A673 (cell line): ENCODE results near the gene SLC4A2. TPM values are rescaled to one million over a fixed set of nuclear protein-coding genes. Genes with fewer than 3 reads are reported as not detected.

Source experiments
- BruUV-seq: library from RNA; stranded (reverse); fragments of 400-500 nt; replicated peaks from 2 replicates; lab custom pipeline; 2021; lab: Mats Ljungman, UMichigan
- CTCF ChIA-PET: fragments of 300-600 bp; sonication (Branson Sonifier 250); formaldehyde crosslinking; loops from one replicate; lab custom pipeline; 2022; ENCODE audit warnings: antibody characterized with exemption; lab: Charles Lee
- POLR2A ChIA-PET: fragments of 300-600 bp; sonication (Branson Sonifier 250); formaldehyde crosslinking; loops from one replicate; lab custom pipeline; 2022; ENCODE audit warnings: antibody characterized with exemption; ENCODE audit not compliant: low non-redundant PET; lab: Charles Lee
- DNase-seq: peaks from one replicate; pipeline ENCODE4 v3.0.0-alpha.2; 2015; ENCODE audit warnings: low spot score
- H3K27ac ChIP-seq: fragments of 200-600 bp; sonication (generic); 2 replicates; pipeline ENCODE4 v1.5.1; 2016; ENCODE audit warnings: mixed run types, low read depth, mild to moderate bottlenecking, mixed read lengths, antibody characterized with exemption, low read length; ENCODE audit not compliant: poor library complexity, severe bottlenecking
- H3K27me3 ChIP-seq: fragments of 200-600 bp; sonication (generic); replicated peaks from 2 replicates; pipeline ENCODE4 v1.6.1; 2017; ENCODE audit warnings: mixed run types, low read depth, mild to moderate bottlenecking, mixed read lengths, antibody characterized with exemption, low read length; ENCODE audit not compliant: insufficient read depth, poor library complexity
- H3K36me3 ChIP-seq: fragments of 200-600 bp; sonication (generic); 2 replicates; pipeline ENCODE4 v1.6.1; 2016; ENCODE audit warnings: mixed run types, mild to moderate bottlenecking, mixed read lengths, antibody characterized with exemption, low read length; ENCODE audit not compliant: insufficient read depth, poor library complexity, severe bottlenecking
- H3K4me1 ChIP-seq: fragments of 200-600 bp; sonication (generic); 2 replicates; pipeline ENCODE4 v1.6.1; 2017; ENCODE audit warnings: mixed run types, mild to moderate bottlenecking, mixed read lengths, antibody characterized with exemption, low read length; ENCODE audit not compliant: insufficient read depth, poor library complexity, severe bottlenecking
- H3K4me3 ChIP-seq: fragments of 200-600 bp; sonication (generic); 2 replicates; pipeline ENCODE4 v1.5.1; 2016; ENCODE audit warnings: low read depth, mixed run types, mild to moderate bottlenecking, mixed read lengths, low read length; ENCODE audit not compliant: poor library complexity, severe bottlenecking
- H3K9me3 ChIP-seq: fragments of 200-600 bp; sonication (generic); 2 replicates; pipeline ENCODE4 v1.6.1; 2016; ENCODE audit warnings: mixed run types, low read depth, mild to moderate bottlenecking, mixed read lengths, antibody characterized with exemption, low read length; ENCODE audit not compliant: poor library complexity, severe bottlenecking
- EZH2 ChIP-seq: fragments of 200-600 bp; sonication (generic); IDR thresholded peaks from 2 replicates; pipeline ENCODE4 v1.6.1; 2017; ENCODE audit warnings: borderline replicate concordance, low read depth, mild to moderate bottlenecking, mixed read lengths, antibody characterized with exemption, low read length; ENCODE audit not compliant: poor library complexity, severe bottlenecking
- intact Hi-C: fragments of 100-400 bp; cut with micrococcal nuclease; formaldehyde crosslinking; loops from one replicate; pipeline ENCODE4 v1.10.0; 2022; ENCODE audit not compliant: unreplicated experiment
- total RNA-seq: library from RNA; stranded (reverse); gene quantifications from 2 replicates; pipeline ENCODE4 v1.2.3, GENCODE V29; 2021
- TF ChIP-seq, protein P1 (sequence below): fragments of 300-800, 200-600 bp; sonication (generic); conservative IDR thresholded peaks from 2 replicates; pipeline ENCODE4 v1.5.1; 2017; ENCODE audit warnings: low read depth, mild to moderate bottlenecking, antibody characterized with exemption, low read length, moderate library complexity, mixed read lengths

The SLC4A2 gene
- total RNA-seq, 1 experiment from 2014 or later, result 222 TPM

DNA sequence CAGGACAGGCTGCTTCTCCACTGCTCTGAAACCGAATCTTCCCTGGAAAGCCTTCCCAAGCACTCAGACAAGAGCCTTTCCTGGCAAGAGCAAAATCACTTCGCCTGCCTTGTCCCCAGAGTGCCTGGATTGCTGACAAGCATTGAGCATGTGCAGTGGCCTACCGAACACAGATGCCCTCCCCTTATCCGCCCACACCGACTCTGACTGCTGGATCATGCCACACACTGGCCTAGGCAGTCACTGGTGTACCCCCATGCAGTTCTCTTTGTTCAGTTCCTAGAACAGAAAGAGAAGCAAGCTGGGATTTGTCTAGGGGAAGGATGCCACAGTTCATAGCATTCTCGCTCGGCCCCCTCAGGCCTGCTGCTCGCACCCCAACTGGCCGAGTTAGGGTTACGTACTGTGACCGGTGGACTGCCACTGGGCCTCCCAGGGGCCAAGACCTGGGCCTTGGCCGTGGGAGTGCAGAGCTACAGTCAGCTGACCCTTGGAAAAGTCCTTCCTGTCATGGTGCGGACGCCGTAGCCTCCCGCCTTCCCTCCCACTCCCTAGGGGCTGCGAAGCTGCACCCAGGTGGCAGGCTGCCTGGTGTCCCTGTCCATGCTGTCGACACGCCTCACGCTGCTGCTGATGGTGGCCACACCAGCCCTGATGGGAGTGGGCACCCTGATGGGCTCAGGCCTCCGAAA, 24.2 kb upstream of the SLC4A2 start:
- H3K27me3 ChIP-seq, result no peaks in the 10 kb centered on the region
- TF ChIP-seq, protein P1, sequence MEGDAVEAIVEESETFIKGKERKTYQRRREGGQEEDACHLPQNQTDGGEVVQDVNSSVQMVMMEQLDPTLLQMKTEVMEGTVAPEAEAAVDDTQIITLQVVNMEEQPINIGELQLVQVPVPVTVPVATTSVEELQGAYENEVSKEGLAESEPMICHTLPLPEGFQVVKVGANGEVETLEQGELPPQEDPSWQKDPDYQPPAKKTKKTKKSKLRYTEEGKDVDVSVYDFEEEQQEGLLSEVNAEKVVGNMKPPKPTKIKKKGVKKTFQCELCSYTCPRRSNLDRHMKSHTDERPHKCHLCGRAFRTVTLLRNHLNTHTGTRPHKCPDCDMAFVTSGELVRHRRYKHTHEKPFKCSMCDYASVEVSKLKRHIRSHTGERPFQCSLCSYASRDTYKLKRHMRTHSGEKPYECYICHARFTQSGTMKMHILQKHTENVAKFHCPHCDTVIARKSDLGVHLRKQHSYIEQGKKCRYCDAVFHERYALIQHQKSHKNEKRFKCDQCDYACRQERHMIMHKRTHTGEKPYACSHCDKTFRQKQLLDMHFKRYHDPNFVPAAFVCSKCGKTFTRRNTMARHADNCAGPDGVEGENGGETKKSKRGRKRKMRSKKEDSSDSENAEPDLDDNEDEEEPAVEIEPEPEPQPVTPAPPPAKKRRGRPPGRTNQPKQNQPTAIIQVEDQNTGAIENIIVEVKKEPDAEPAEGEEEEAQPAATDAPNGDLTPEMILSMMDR, result no peak
- no peak for TF ChIP-seq EZH2
- peaks cover 4% of the 10 kb centered on the region for H3K36me3 ChIP-seq
- ChIA-PET POLR2A (no interaction called here), CTCF (no interaction called here)
- H3K4me1 ChIP-seq, result peaks cover 9% of the 10 kb centered on the region
- no peaks in the 10 kb centered on the region for H3K9me3 ChIP-seq
- no peak overlapping the region for H3K4me3 ChIP-seq
- no TSS peak for BruUV-seq
- no peak for DNase-seq
- intact Hi-C loops, result no loop called here
- no peak overlapping the region for H3K27ac ChIP-seq

DNA sequence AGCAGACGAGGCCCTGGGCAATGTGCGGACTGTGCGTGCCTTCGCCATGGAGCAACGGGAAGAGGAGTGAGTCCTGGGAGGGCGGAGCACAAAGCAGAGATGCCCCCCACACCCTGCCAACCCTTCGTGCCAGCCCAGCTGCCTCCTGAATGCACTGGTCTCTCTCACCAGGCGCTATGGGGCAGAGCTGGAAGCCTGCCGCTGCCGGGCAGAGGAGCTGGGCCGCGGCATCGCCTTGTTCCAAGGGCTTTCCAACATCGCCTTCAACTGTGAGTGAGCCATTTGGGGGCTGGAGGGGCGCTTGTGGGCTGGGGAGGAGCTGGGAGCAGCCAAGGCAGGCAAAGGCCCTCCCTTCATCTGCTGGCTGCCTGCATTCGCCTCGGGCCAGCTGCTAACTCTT, 23.5 kb upstream of the SLC4A2 start:
- ChIA-PET CTCF (no interaction called here), POLR2A (no interaction called here)
- H3K4me1 ChIP-seq, result peaks cover 9% of the 10 kb centered on the region
- no peaks in the 10 kb centered on the region for H3K27me3 ChIP-seq
- no peak overlapping the region for H3K4me3 ChIP-seq
- intact Hi-C loops, result no loop called here
- H3K36me3 ChIP-seq, result peaks cover 4% of the 10 kb centered on the region
- no TSS peak for BruUV-seq
- TF ChIP-seq, protein P1, result no peak
- no peak for TF ChIP-seq EZH2
- no peaks in the 10 kb centered on the region for H3K9me3 ChIP-seq
- no peak for DNase-seq
- H3K27ac ChIP-seq, result no peak overlapping the region

DNA sequence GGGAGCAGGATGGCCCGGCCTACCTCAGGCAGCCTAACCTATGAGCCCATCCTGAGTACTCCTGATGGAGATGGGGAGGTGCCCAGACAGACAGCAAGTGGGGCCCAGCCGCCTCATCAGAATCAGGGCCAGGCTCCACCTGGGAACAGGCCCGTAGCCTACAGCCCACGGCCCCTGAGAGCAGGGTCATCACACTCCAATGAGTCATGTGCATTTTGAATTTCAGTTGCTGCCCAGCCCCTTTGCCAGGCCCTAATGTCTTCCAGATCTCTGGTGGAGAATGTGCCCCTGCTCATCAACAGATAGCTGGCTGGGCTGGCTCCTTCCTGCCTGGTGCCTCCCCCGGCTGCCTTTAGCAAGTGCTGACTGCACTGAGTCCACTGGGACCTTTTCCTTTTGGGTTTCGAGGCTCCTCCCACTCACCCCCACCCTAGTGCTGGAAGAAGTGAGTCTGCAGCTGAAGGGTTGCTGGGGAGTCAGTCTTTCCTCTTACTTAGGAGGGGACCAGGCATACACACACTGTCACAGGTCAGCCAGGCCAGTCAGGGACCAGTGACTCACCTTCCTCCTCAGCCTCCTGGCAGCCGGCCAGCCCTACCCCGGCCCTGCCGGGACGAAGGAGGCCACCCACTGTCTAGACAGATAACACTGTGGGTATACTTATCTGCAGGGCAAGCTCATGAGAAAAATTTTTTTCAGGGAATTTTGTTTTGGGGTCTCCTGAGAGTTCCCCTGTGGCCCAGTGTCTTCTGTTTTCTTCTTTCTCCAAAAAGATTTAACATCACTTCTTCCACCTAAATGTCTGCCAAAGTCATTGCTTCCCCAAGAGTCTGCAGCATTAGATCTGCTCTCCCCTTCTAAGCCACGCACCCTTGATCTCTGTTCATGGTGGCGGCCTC, 20.2 kb upstream of the SLC4A2 start:
- POLR2A ChIA-PET, result no interaction called here
- BruUV-seq, result no TSS peak
- peaks cover 4% of the 10 kb centered on the region for H3K36me3 ChIP-seq
- DNase-seq, result peak; percentile 74
- peaks cover 9% of the 10 kb centered on the region for H3K4me1 ChIP-seq
- H3K9me3 ChIP-seq, result no peaks in the 10 kb centered on the region
- no peaks in the 10 kb centered on the region for H3K27me3 ChIP-seq
- intact Hi-C loops, result no loop called here
- CTCF ChIA-PET, result no interaction called here
- H3K27ac ChIP-seq, result peak overlapping the region; percentile 28
- H3K4me3 ChIP-seq, result no peak overlapping the region
- TF ChIP-seq EZH2, result no peak
- TF ChIP-seq, protein P1, result no peak
